Duodenal mucosa (tissue), 2 donors: ENCODE measurements around the gene PHEX.

ENCODE experiments used
- H3K27ac ChIP-seq: one replicate; pipeline ENCODE4 v1.7.0; 2013; ENCODE audit warnings: low read depth, low read length
- H3K27me3 ChIP-seq, 2 donors: one replicate each; pipeline ENCODE4 v1.7.0; 2013; ENCODE audit warnings: low read length in 2 of 2, control low read depth in 1 of 2; ENCODE audit not compliant: insufficient read depth in 2 of 2, control insufficient read depth in 1 of 2
- H3K36me3 ChIP-seq, 2 donors: one replicate each; pipeline ENCODE4 v1.7.0; 2013; ENCODE audit warnings: low read length in 2 of 2, control low read depth in 1 of 2; ENCODE audit not compliant: insufficient read depth in 2 of 2, control insufficient read depth in 1 of 2
- H3K4me1 ChIP-seq, 2 donors: one replicate each; pipeline ENCODE4 v1.7.0; 2013; ENCODE audit warnings: low read length in 2 of 2, control low read depth in 1 of 2; ENCODE audit not compliant: insufficient read depth in 2 of 2, control insufficient read depth in 1 of 2
- H3K4me3 ChIP-seq, 2 donors: one replicate each; pipeline ENCODE4 v1.7.0; 2013; ENCODE audit warnings: low read length in 2 of 2, low read depth in 1 of 2
- H3K9ac ChIP-seq, 2 donors: one replicate each; pipeline ENCODE4 v1.7.0; 2013; ENCODE audit warnings: low read length in 2 of 2, low read depth in 1 of 2
- H3K9me3 ChIP-seq, 2 donors: one replicate each; pipeline ENCODE4 v1.7.0; 2013; ENCODE audit warnings: low read length in 2 of 2, control low read depth in 1 of 2; ENCODE audit not compliant: control insufficient read depth in 1 of 2

PHEX gene

DNA sequence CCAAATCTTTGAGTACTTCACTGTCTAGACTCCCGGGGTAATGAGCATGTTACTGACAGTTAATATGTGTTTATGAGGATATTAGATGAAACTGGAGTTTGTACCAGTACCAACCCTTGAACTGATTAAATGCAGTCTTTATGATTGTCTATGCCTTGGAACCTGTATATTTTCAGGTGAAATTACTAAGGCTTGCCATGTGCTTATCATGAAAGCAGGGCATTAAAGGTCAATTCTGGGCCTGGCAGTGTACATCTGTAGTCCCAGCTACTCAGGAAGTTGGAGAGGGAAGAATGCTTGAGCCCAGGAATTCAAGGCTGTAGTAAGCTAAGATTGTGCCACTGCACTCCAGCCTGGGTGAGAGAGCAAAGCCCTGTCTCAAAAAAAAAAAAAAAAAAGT is 27.6 kb downstream of the PHEX start:
- Histone ChIP-seq H3K4me1 (peaks cover 10 to 20% of the 10 kb centered on the region in 2 donors), H3K4me3 (no peak overlapping the region), H3K27me3 (no peaks in the 10 kb centered on the region), H3K9ac (no peak overlapping the region), H3K9me3 (no peaks in the 10 kb centered on the region), H3K36me3 (no peaks in the 10 kb centered on the region), H3K27ac (no peak overlapping the region)

DNA sequence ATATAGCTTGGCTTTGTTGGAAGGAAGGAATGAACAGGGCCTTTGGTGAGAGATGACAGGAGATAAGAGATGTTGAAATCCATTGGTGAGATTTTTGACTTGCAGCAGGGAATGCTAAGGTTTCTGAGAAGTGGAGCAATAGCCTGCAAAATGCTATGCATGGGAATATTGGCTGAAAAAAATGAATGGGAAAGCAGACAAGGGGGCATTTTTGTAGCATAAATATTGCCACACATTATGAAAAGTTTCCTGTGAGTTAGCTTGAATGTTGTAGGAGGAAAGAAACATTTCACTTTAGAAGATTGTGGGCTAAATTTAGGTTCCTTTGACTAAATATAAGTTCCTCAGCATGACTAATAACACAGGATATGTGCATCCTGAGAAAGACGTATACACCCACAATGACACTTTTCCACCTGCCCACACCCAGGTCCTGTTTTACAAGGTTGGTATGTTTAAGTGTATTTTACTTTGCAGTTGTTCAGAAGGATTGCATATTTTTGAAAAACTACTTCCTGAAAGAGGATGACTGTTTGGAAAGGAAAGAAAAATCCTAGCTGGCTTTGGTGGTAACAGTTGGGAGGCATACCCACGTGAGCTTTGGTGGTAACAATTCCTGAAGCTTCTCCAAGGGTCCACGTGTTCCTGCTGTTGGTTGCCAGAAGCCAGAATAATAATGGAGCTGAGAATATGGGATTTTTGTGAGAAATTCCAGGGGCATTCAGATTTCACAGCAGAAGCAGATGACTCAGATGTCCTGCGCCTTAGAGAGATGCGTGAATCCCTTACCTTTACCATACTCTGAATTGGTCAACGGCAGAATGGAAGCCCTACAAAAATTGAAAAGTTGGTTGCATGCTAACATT is 28.5 kb downstream of the PHEX start:
- Histone ChIP-seq H3K27ac (no peak overlapping the region), H3K4me1 (peaks cover 10 to 20% of the 10 kb centered on the region in 2 donors), H3K27me3 (no peaks in the 10 kb centered on the region), H3K36me3 (no peaks in the 10 kb centered on the region), H3K4me3 (no peak overlapping the region), H3K9ac (no peak overlapping the region), H3K9me3 (no peaks in the 10 kb centered on the region)

DNA sequence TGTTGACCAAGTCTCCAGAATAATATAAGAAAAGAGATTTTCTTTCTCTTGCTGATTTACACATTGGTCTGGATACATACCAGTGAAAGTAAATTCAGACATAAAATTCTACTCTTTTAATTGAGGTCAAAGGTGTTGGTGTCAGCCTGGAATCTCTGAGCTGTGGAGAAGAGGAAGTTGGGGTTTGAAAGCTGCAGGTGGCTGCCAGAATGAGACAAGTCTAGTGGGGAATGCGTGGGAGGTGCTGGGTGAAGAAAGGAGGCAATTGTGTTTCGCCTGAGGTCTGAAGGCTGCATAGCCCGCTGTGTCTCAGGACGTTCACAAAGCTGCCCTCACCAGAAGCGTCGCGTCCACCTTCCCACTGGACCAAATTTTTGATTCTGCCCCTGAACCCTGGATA is 31.2 kb downstream of the PHEX start:
- Histone ChIP-seq H3K9ac (no peak overlapping the region), H3K27me3 (no peaks in the 10 kb centered on the region), H3K4me1 (peaks cover 10 to 20% of the 10 kb centered on the region in 2 donors), H3K36me3 (no peaks in the 10 kb centered on the region), H3K9me3 (no peaks in the 10 kb centered on the region), H3K27ac (no peak overlapping the region), H3K4me3 (no peak overlapping the region)

DNA sequence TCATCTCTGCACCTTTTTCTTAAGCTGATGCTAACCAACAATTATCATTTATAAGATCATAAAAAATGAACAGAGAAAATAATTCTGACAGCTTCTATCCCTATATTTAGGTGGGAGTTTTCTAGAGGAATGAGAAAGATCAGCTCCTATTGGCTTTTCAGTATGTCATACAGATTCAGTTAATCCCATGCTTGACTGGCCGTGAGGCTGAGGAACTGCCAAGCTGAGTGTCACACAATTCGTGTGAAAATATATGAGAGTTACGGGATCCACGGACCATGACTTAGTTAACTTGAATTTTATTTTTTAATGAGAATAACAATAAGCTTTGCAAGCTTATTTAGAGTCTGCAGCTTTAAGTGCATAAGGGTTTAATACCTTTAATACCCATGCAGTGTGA is 37.5 kb downstream of the PHEX start:
- H3K9me3 ChIP-seq, result no peaks in the 10 kb centered on the region
- no peak overlapping the region for H3K4me3 ChIP-seq
- H3K36me3 ChIP-seq, result no peaks in the 10 kb centered on the region
- H3K9ac ChIP-seq, result no peak overlapping the region
- H3K27ac ChIP-seq, result no peak overlapping the region
- no peaks in the 10 kb centered on the region for H3K27me3 ChIP-seq
- H3K4me1 ChIP-seq, result no peaks in the 10 kb centered on the region

DNA sequence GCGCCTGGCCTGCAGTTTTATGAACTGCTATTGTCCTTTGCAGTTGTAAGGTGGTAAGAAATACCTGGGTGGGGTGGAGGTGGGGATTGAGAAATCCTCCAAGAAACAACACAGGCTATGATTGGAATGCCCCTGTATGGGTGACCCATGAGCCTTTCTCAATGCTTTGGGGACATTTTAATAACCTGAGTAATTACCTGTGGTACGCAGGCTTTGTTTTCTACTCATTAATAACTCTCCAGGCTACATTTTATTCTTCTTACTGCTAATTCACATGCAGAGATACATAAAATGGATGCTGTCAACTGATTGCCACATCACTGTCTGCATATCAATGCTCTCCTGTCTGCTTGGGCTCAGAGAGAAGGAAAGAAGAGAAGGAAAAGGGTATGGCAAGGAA is 41.8 kb downstream of the PHEX start:
- Histone ChIP-seq H3K4me1 (no peaks in the 10 kb centered on the region), H3K27me3 (no peaks in the 10 kb centered on the region), H3K27ac (no peak overlapping the region), H3K4me3 (no peak overlapping the region), H3K9ac (no peak overlapping the region), H3K9me3 (no peaks in the 10 kb centered on the region), H3K36me3 (no peaks in the 10 kb centered on the region)

DNA sequence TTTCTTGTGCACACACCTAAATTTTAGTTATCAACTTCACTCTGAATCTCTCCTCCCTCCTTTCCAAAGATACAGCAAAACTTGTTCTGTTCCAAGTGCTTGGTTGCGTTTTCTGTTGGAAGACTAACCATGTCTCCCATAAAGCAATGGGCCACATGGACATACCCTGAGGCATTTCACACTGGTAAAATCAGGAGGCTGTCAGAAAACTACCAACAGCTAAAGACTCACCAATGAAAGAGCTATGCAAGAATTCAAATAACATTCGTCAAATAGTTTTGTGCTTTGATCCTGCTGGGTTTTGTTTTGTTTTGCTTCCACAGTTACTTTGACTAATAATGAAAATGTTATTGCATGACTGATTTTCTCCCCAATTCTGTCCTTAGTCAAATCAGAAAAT is 46.0 kb downstream of the PHEX start:
- H3K4me1 ChIP-seq, result no peaks in the 10 kb centered on the region
- no peaks in the 10 kb centered on the region for H3K36me3 ChIP-seq
- no peaks in the 10 kb centered on the region for H3K27me3 ChIP-seq
- no peak overlapping the region for H3K9ac ChIP-seq
- no peak overlapping the region for H3K4me3 ChIP-seq
- H3K27ac ChIP-seq, result no peak overlapping the region
- no peaks in the 10 kb centered on the region for H3K9me3 ChIP-seq

DNA sequence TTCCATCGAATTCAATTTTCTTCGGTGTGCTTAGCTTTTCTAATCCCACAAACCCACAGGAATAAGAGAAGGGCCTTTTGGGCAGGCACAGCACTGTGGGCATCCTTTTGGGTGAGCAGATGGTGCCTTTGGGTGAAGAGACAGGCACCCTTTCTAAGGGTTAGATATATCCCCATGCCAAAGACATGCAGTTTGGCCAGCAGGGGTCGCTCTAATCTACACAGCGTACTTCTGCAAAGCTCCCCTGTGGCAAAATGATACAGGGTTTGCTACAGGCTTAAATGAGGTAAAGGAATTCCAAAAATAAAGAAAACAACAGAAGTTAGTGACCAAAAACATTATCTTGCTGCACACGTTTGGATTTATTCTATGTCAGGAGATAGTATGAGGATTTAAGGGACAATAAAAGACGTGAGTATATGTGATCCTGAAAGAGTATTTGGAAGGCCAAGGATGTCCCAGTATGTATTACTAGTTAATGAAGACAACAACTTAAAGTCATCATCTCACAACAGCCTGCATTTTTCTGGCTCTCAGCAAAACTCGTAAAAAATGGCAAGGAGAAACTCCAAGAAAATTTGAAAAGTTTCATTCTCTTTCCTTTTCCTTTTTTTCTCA is 49.5 kb downstream of the PHEX start:
- no peaks in the 10 kb centered on the region for H3K9me3 ChIP-seq

DNA sequence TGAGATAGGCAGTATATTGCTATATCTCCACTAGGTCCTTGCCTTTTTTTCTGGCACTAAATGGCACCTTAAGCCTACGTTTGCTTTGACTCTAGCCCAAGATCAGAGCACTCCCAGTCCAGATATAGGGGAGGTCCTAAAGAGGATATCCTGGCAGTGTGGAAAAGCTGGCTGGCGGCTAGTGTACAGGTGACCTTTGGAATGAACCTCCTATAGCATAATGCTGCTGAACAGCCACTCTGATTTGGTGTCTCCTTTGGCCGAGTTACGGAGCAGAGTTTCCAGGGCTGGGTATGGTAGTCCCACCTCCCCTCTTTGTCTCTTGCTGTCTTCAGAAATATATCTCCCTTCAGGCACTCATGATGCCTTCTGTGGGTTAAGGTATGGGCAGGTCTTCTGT is 53.9 kb downstream of the PHEX start:
- Histone ChIP-seq H3K36me3 (no peaks in the 10 kb centered on the region), H3K27ac (no peak overlapping the region), H3K4me1 (no peaks in the 10 kb centered on the region), H3K27me3 (no peaks in the 10 kb centered on the region), H3K9ac (no peak overlapping the region), H3K4me3 (no peak overlapping the region), H3K9me3 (no peaks in the 10 kb centered on the region)

More for the DNA sequence above, 49.5 kb downstream of the PHEX start:
- H3K4me3 ChIP-seq, result no peak overlapping the region
- H3K9ac ChIP-seq, result no peak overlapping the region
- no peaks in the 10 kb centered on the region for H3K4me1 ChIP-seq
- H3K36me3 ChIP-seq, result no peaks in the 10 kb centered on the region
- no peaks in the 10 kb centered on the region for H3K27me3 ChIP-seq
- H3K27ac ChIP-seq, result no peak overlapping the region

DNA sequence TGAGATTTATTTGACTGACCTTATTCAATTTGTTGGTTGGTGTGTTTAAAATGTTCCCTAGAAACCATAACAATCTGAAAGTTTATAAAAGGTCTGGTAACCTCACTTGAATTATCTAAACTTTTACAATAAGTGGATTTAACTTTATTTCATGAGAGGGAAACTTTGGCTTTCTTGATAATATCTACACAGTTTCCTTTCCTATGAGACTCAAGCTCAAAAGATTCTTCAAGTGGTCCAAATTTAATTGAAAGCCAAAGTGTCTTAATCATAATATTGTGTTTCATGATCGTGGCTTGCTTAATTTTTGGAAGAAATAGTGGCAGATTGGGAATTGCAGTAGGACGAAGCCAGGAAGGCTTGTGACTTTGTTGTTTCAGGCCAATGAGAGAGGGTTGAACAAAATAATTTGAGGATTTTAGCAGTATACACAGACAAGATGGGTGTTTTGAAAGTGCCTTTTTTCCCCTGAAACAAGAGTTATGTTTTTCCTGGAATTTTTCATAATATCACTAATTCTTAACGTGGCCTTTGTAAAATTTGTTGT is 55.0 kb downstream of the PHEX start:
- H3K9ac ChIP-seq, result no peak overlapping the region
- H3K27ac ChIP-seq, result no peak overlapping the region
- no peaks in the 10 kb centered on the region for H3K9me3 ChIP-seq
- H3K4me1 ChIP-seq, result no peaks in the 10 kb centered on the region
- no peaks in the 10 kb centered on the region for H3K27me3 ChIP-seq
- H3K36me3 ChIP-seq, result no peaks in the 10 kb centered on the region
- no peak overlapping the region for H3K4me3 ChIP-seq

DNA sequence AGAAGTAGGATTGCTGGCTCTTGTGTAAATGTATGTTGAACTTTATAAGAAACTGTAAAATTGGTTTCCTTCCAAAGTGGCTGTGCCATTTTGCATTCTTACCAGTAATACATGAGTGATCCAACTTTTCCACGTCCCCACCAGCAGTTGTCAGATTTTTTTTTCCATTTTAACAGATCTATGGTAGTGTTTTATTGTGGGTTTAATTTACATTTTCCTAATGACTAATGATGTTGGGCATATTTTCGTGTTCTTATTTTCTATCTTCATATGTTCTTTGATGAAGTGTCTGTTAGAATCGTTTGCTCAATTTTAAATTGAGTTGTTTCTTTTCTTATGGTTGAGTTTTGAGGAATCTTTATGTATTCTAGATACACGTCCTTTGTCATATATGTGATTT is 56.2 kb downstream of the PHEX start:
- H3K27me3 ChIP-seq, result no peaks in the 10 kb centered on the region
- H3K4me3 ChIP-seq, result no peak overlapping the region
- H3K36me3 ChIP-seq, result no peaks in the 10 kb centered on the region
- no peaks in the 10 kb centered on the region for H3K9me3 ChIP-seq
- no peak overlapping the region for H3K27ac ChIP-seq
- H3K4me1 ChIP-seq, result no peaks in the 10 kb centered on the region
- H3K9ac ChIP-seq, result no peak overlapping the region
